HG03469 (cell line): ENCODE results near the gene ZDHHC9.

Experiments used
- ATAC-seq: cut with Tn5 transposase; IDR thresholded peaks from one replicate; pipeline ENCODE4 v1.9.1; 2021; ENCODE audit warnings: mild to moderate bottlenecking, moderate library complexity, moderate number of reproducible peaks; ENCODE audit not compliant: unreplicated experiment

The ZDHHC9 gene

GRCh38 chrX:129823522-129823921 lies 20.2 kb downstream of the ZDHHC9 start:
- no peak for ATAC-seq

DNA sequence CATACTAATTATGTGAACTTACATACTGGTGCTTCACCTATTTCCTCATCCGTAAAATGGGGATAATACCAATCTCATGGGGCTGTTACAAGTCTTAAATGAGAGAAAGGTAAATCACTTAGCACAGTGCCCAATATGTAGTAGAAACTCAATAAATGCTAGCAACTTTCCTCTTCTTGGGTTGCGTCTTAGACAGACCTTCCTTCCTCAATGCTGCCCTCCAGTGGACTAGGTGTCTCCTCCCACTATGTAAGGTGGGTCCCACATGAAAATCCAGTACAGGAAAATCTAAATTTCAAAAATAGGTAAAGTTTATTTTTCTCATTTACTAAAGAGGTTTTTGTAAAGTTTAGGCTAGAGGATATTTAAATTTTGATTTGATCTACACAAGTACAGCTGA lies 20.6 kb downstream of the ZDHHC9 start:
- no peak for ATAC-seq

DNA sequence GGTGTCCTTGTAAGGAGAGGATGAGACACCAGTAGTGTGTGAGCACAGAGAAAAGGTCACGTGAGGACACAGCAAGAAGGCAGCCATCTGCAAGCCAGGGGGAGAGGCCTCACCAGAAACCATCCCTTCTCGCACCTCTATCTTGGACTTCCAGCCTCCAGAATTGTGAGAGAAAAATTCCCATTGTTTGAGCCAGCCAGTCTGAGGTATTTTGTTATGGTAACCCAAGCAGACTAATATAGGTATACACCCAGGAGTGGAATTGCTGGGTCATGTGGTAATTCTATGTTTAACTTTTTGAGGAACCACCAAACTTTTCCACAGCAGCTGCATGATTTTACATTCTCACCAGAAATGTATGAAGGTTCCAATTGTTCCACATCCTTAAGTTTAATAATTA lies 25.6 kb downstream of the ZDHHC9 start:
- ATAC-seq, result no peak

GRCh38 chrX:129813662-129814368 lies 29.9 kb downstream of the ZDHHC9 start:
- no peak for ATAC-seq

DNA sequence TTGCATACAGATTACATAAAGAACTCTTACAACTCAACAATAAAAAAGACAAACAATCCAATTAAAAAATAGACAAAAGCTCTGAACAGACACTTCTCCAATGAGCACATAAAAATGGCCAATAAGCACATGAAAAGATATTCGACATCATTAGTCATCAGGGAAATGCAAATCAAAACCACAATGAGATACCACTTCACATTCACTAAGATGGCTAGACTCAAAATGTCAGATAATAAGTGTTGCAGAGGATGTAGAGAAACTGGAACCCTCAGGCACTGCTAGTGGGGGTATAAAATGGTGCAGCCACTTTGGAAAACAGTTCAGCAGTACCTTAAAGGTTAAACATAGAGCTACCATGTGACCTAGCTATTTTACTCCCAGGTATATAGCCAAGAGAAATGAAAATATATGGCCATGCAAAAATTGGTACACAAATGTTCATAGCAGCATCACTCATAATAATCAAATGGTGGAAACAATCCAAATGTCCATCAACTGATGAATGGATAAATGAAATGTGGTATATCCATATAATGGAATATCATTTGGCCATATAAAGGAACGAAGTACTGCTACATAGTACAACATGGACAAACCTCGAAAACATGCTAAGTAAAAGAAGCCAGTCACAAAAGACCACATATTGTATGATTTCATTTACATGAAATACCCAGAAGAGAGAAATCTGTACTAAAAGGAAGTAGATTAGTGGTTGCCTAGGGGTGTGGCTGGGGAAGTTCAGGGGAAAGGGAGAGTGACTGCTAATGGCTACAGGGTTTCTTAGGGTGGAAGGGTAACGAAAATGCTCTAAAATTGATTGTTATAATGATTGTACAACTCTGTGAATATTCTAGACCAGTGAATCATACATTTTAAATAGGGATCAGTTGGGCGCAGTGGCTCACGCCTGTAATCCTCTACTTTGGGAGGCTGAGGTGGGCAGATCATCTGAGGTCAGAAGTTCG lies 34.6 kb downstream of the ZDHHC9 start:
- no peak for ATAC-seq

DNA sequence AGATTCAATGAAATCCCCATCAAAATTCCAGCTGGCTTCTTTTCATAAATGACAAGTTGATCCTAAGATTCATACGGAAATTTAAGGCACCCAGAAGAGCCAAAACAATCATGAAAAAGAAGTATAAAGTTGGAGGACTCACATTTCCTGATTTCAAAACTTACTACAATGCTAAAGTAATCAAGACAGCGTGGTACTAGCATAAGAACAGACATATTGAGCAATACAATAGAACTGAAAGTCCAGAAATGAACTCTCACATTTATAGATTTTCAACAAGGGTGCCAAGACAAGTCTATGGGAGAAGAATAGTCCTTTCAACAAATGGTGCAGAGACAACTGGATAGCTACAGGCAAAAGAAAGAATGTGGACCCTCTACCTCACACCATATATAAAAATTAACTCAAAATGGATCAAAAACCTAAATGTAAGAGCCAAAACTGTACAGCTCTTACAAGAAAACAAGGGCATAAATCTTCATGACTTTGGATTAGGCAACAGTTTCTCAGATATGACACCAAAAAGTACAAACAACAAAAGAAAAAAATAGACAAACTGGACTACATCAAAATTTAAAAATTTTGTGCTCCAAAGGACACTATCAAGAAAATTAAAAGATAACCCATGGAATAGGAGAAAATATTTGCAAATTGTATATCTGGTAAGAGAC lies 35.4 kb downstream of the ZDHHC9 start:
- ATAC-seq, result no peak

DNA sequence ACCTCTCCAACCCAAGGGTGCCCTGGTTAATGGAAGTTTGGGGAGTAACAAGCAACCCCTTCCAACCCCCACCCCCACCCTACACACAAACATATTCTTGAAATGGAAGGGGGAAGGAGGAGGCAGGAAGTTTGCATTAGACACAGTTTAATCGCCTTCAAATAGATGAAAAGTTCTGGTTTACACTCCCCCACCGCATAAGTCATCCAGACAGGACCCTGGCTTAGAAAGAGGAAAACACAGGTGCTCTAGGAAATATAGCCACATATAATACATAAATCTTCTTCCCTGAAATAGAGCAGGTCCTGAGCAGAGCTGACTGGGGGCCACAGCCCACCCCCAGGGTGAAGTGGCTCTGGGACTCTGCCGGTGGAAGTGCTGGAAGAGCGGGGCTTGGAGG lies 38.9 kb downstream of the ZDHHC9 start:
- ATAC-seq, result no peak

DNA sequence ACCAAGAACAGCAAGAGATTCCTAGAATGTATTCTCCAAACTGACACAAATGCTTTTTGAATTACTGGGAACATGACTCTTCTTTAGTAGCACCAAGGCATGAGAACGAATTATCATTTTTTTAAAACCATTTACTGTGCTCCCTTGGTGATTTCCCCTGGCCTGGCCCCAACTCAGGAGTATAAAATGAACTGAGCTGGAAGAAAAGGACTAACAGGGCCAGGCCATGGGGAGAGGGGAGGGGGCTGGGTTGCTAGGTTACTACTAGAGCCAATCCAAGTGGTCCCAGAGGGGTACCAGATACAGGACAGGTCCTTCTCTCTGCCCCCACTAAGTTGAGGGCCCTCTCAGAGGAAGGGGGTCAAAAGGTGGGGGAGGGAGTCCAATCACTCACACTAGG lies 40.8 kb downstream of the ZDHHC9 start:
- ATAC-seq, result no peak

DNA sequence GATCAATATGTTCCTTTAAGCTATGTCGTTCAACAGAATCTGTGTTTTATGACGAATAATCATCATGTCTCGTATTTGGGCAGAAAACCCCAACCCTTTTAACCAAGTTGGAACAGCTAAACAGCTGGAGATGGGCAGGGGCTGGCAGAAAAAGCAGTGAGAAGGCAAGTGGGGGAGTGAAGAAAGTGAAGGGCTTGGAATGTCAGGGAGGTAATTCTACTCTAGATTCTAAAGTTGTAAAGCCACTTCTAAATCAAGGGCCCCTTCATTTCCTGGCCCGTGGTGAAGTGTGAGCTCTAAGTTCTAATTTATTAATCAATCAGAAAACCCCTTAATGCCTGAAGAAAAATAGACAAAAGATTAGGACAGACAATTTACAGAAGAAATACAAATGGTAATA lies 43.5 kb downstream of the ZDHHC9 start:
- ATAC-seq, result no peak

DNA sequence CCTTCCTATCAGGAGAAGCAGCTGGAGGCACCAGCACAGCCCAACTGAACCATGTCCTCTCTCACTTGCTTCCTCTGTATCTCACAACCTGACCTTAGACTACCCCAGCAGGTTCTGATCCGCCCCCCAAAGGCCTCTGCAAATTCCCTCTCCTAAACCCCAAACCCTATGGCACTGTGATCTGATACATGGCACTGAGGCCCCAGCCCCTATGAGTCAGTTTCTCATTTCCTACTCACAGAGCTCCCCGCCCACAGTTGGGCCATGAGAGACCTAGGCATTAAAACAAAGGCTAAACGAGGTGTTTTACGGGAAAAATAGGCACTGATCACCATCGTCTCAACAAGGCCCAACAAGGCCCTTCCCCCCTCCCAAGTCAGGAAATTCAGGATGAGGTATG lies 44.8 kb downstream of the ZDHHC9 start:
- no peak for ATAC-seq

DNA sequence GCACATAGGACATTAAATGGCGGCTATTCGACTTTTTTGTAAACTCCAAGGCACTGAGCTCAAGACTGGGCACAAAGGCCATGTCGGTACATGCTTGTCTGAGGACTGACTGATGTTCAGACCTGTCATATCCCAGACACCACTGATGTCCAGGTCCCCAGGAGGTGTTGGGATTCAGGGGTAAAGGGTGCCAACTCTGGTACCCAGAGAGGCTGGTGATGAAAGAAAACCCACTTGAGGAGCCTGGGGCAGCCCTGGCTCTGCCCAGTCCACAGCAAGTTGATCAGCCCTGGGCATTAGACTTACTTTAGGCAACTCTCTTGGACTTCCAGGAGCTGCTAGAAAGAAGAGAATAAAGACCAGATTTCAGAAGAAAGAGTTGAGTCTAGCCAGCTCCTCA lies 45.2 kb downstream of the ZDHHC9 start:
- ATAC-seq, result no peak

DNA sequence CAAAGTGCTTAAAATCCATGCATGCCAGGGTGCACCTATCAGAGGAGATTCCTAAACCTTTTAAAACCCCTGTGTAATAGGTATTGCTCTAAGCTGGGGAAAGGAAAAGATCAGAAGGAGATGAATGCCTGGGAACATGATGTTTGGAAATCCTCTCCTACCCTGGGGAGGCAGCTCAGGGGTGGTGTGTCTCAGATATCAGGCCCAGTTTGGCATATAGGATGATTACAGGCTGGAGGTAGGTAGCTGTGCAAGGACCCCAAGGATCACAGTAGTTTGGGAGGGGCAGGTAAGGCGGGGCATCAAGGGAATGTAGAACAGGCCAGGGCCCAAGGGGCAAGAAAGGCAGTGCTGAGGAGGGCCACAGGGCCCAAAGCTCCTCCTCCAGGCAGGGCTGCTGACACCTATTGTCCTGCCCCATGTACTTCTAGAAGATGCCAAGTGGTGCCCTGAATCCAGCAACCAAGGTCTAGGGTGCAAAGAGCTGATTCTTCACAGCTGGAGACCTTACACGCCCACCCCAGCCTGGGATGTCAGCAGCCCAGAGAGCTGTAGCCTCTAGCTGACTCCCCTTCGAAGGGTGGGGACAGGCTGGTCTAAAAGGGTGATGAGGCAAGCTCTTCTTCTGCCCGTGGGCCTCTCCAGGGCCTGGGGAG lies 46.3 kb downstream of the ZDHHC9 start:
- no peak for ATAC-seq

- no peak for ATAC-seq
Measured at GRCh38 chrX:129795584-129795983, 48.1 kb downstream of the ZDHHC9 start.

DNA sequence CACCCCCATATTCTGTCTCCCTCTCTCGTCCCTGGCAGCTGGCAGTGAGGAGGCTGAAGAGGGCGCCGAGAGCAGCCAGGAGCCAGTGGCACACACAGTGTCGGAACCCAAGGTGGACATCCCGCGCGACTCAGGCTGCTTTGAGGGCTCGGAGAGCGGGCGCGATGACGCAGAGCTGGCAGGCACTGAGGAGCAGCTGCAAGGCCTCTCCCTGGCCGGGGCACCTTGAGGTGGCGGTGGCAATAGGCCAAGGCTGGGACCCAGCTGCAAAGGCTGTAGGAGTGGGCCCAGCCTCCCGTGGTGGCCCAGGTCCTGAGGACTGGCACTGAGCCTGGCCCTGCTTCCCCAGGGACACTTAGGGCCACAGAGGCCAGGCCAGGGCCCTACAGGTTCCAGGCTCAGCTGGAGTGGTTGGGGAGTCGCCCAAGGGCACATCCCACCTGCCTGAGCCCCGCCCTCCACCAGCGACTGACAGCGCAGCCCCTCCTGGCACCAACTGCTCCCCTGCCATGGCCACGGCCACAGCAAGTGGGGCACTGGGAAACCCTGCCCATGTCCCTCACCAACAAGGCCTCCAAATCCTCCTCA lies 50.0 kb downstream of the ZDHHC9 start:
- no peak for ATAC-seq

- no peak for ATAC-seq
Measured at GRCh38 chrX:129792586-129793291, 50.9 kb downstream of the ZDHHC9 start.

DNA sequence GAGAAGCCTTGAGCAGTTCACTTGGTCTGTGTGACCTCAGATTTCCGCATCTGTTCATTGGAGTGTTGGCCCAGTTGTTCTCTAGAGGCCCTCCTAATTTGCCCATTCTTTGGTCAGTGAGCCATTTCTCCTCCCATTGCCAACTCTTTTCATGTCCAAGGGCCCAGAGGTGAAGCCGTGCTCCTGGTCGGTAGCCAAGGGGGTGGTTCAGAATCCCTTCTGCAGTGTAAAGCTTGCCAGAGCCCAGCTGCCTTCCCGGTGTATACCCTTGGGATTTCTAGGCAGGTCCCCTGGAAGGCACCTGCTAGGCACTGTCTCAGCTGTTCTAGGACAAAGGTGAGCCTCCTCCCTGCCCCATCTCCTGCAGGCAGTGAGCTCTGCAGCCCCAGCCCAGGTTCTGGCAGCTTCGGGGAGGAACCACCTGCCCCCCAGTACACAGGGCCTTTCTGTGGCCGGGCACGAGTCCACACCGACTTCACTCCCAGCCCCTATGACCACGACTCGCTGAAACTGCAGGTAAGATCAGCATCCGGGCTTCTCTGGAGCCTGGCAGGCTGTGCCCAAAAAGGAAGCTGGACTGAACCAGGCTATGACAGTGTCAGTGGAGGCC lies 51.6 kb downstream of the ZDHHC9 start:
- no peak for ATAC-seq

DNA sequence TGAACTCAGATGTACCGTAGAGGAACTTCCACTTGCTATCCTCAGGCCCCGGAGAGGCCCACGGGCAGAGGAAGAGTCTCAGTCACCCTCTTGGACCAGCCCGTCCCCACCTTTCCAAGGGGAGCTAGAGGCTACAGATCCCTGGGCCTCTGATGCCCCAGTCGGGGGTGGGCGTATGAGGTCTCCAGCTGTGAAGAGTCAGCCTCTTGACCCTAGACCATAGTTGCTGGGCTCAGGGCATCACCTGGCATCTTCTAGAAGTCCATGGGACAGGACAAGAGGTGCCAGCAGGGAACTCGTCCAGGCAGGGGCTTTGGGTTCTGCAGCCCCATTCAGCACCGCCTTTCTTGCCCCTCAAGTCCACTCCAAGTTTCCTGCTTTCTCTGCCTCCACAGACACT lies 52.4 kb downstream of the ZDHHC9 start:
- no peak for ATAC-seq

DNA sequence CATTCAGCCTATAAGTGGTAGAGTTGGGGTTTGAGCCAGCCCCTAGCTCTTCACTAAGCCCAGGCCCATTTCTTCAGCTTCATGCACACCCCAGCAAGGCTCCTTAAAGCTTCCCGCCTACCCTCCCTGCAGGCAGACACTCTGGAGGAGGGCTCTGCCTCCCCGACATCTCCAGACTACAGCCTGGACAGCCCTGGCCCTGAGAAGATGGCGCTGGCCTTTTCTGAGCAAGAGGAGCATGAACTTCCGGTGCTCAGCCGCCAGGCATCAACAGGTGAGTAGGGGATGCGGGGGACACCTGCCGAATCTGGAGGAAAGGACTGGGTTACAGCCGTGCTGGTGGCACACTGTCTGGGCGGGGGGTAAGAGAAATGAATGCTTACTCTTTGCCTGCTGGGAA lies 52.9 kb downstream of the ZDHHC9 start:
- no peak for ATAC-seq

- ATAC-seq, result no peak
Measured at GRCh38 chrX:129790146-129790545, 53.5 kb downstream of the ZDHHC9 start.

DNA sequence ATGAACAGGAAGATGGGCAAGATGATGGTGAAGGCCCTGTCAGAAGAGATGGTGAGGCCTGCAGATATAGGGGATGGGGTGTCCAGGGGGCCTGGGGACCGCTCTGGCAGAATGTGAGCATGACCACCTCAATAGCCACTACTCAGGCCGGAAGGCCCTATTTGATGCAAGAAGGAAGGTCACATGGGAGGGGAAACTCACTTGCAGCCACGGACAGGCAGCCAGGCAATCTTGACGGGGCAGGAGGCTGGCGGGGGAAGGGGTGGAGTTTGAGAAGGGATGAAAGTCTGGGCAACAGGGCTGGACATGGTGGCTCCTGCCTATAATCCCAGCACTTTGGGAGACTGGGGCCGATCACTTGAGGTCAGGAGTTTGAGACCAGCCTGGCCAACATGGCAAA lies 55.2 kb downstream of the ZDHHC9 start:
- no peak for ATAC-seq
